Fibroblast of peridontal ligament (primary cell): ENCODE data around the gene DENND6B.

Experiments used
- DNase-seq: peaks from one replicate; pipeline ENCODE4 v3.0.0-alpha.2; 2010; ENCODE audit errors: extremely low read depth

Gene DENND6B

GRCh38 chr22:50271519-50271970 is 55.3 kb downstream of the DENND6B start:
- no peak for DNase-seq

GRCh38 chr22:50270666-50271394 is 56.0 kb downstream of the DENND6B start:
- DNase-seq: peak; percentile 61

- DNase-seq: peak; percentile 23
These were observed 56.7 kb downstream of the DENND6B start, which contains the start of gene MAPK11 for GRCh38 chr22:50269970-50270665. Gene MAPK11, minus strand, starts transcription at chr22:50270380. Its CDS starts 88 bp downstream, at chr22:50270292.

- no peak for DNase-seq
These were observed 57.2 kb downstream of the DENND6B start for GRCh38 chr22:50269573-50269969.

GRCh38 chr22:50268655-50269113 is 58.1 kb downstream of the DENND6B start:
- no peak for DNase-seq

- peak; percentile 24 for DNase-seq
These were observed 59.0 kb downstream of the DENND6B start for GRCh38 chr22:50267591-50268390.

- DNase-seq: no peak
These were observed 59.8 kb downstream of the DENND6B start for GRCh38 chr22:50266994-50267393.

GRCh38 chr22:50264946-50265669 is 61.7 kb downstream of the DENND6B start:
- DNase-seq: no peak

GRCh38 chr22:50264104-50264745 is 62.6 kb downstream of the DENND6B start:
- no peak for DNase-seq

- no peak for DNase-seq
These were observed 63.7 kb downstream of the DENND6B start for GRCh38 chr22:50262973-50263617.

- DNase-seq: no peak
These were observed 64.3 kb downstream of the DENND6B start for GRCh38 chr22:50262460-50262911.

- no peak for DNase-seq
These were observed 65.0 kb downstream of the DENND6B start, which contains the start of gene MAPK12 for GRCh38 chr22:50261615-50262459. Gene MAPK12, minus strand, starts transcription at chr22:50261683. Its CDS starts 174 bp downstream, at chr22:50261509.

- DNase-seq: peak; percentile 58
These were observed 65.8 kb downstream of the DENND6B start for GRCh38 chr22:50260801-50261614.

- no peak for DNase-seq
These were observed 66.4 kb downstream of the DENND6B start for GRCh38 chr22:50260434-50260800.

- no peak for DNase-seq
These were observed 67.5 kb downstream of the DENND6B start for GRCh38 chr22:50259302-50259701.
